ENCODE measurements around the gene MCRS1. TPM values are rescaled to one million over a fixed set of nuclear protein-coding genes. Genes with fewer than 3 reads are reported as not detected.

MCRS1 gene
- total RNA-seq, 2 experiments from 2014 or later, result 57.1 to 61.1 TPM

DNA sequence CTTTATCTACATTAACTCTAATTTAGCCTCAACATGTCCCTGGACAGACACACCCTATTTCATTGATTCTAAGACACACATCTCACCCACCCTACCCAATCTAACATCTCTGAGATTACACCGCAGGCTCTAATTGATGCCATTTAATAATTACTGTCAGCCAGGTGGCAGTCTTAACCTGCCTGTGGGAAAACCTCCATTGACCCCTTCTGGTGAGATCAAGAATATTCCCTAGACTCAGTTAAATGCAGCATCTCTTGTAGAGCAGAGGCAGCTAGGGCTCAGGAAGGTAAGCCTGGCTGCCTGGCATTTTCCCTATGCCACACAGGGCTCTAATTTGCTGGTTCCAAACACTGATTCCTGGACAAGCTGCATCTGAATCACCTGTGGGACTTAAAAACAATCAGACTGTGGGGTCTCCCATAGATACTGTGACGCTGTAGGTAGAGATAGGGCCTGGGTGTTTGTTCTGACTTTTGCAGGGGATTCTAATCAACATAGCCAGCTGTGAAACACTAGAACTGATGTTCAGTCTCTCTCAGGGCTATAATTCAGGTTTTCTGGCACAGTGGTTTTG is 14.3 kb downstream of the MCRS1 start:
- ATAC-seq (peak; percentile 64), DNase-seq (peak; percentile 26)
- intact Hi-C loops (cut with micrococcal nuclease), result no loop called here
- Mint-ChIP-seq H3K27me3 (no peaks in the 10 kb centered on the region), H3K27ac (no peak overlapping the region), H3K4me3 (no peak overlapping the region), H3K4me1 (ENCODE audit: low read depth) (peaks cover 3% of the 10 kb centered on the region), H3K36me3 (ENCODE audit: low read depth) (peaks cover 11% of the 10 kb centered on the region), H3K9me3 (no peaks in the 10 kb centered on the region)
- POLR2A ChIA-PET, result interaction anchor here (0.8 to 2.5 kb wide), 4 partner anchors 9 to 68 kb away, joined by 3 to 9 read pairs (median 5); no protein-coding TSS in a partner anchor
- TF ChIP-seq, protein P1, sequence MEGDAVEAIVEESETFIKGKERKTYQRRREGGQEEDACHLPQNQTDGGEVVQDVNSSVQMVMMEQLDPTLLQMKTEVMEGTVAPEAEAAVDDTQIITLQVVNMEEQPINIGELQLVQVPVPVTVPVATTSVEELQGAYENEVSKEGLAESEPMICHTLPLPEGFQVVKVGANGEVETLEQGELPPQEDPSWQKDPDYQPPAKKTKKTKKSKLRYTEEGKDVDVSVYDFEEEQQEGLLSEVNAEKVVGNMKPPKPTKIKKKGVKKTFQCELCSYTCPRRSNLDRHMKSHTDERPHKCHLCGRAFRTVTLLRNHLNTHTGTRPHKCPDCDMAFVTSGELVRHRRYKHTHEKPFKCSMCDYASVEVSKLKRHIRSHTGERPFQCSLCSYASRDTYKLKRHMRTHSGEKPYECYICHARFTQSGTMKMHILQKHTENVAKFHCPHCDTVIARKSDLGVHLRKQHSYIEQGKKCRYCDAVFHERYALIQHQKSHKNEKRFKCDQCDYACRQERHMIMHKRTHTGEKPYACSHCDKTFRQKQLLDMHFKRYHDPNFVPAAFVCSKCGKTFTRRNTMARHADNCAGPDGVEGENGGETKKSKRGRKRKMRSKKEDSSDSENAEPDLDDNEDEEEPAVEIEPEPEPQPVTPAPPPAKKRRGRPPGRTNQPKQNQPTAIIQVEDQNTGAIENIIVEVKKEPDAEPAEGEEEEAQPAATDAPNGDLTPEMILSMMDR (IDR thresholded peaks at IDR 0.05), result peak; percentile 73
- CTCF ChIA-PET, result interaction anchor here (0.6 to 4.8 kb wide), 21 partner anchors 9 to 195 kb away, joined by 3 to 42 read pairs (median 4); partner anchors contain the start of genes KCNH3 and MCRS1

- Mint-ChIP-seq H3K4me3 (no peak overlapping the region), H3K36me3 (ENCODE audit: low read depth) (peaks cover 10% of the 10 kb centered on the region), H3K4me1 (ENCODE audit: low read depth) (peaks cover 10% of the 10 kb centered on the region), H3K9me3 (no peaks in the 10 kb centered on the region), H3K27me3 (no peaks in the 10 kb centered on the region), H3K27ac (no peak overlapping the region)
- DNase-seq (no peak), ATAC-seq (no peak)
- TF ChIP-seq, protein P1 (IDR thresholded peaks at IDR 0.05), result no peak
- ChIA-PET POLR2A (interaction anchor here (1.2 to 2.5 kb wide), 4 partner anchors 11 to 68 kb away, joined by 4 to 9 read pairs (median 5); no protein-coding TSS in a partner anchor), CTCF (interaction anchor here (0.6 to 4.8 kb wide), 13 partner anchors 8 to 195 kb away, joined by 3 to 42 read pairs (median 3); partner anchors contain the start of gene MCRS1)
- intact Hi-C loops (cut with micrococcal nuclease), result no loop called here
These were observed 15.0 kb downstream of the MCRS1 start for GRCh38 chr12:49552899-49553298.

- intact Hi-C loops (cut with micrococcal nuclease), result no loop called here
- POLR2A ChIA-PET, result interaction anchor here (1.5 to 2.2 kb wide), 2 partner anchors 10 to 69 kb away, joined by 4 to 6 read pairs; no protein-coding TSS in a partner anchor
- H3K4me3 Mint-ChIP-seq, result no peak overlapping the region
- H3K27ac Mint-ChIP-seq, result no peak overlapping the region
- CTCF ChIA-PET, result interaction anchor here (0.6 to 4.8 kb wide), 10 partner anchors 9 to 194 kb away, joined by 3 to 42 read pairs (median 4); partner anchors contain the start of gene MCRS1
- no peak for DNase-seq
- TF ChIP-seq, protein P1 (IDR thresholded peaks at IDR 0.05), result no peak
- H3K36me3 Mint-ChIP-seq (ENCODE audit: low read depth), result peaks cover 10% of the 10 kb centered on the region
- no peaks in the 10 kb centered on the region for H3K9me3 Mint-ChIP-seq
- H3K4me1 Mint-ChIP-seq (ENCODE audit: low read depth), result peaks cover 13% of the 10 kb centered on the region
- no peaks in the 10 kb centered on the region for H3K27me3 Mint-ChIP-seq
- ATAC-seq, result no peak
These were observed 15.5 kb downstream of the MCRS1 start for GRCh38 chr12:49552425-49552824.

DNA sequence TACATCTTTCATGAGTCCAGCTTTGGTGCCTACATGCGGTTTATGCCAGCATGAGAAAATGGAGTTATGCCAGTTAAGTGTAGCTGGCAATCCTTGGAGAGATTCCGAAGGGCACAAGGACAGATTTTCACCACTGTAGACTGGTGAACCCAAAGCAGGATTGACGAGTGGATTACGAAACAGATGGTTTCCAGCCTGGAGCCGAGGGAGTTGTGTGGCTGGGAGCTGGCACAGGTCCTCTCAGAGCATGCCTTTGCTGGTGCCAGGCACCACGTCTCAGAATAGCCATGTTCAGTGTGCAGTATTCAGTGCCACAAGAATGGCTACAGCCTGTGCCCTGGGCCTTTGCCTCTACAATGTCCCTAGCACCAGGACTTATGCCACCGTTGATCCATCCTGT is 15.9 kb downstream of the MCRS1 start:
- intact Hi-C loops (cut with micrococcal nuclease), result no loop called here
- DNase-seq, result no peak
- Mint-ChIP-seq H3K4me1 (ENCODE audit: low read depth) (peaks cover 17% of the 10 kb centered on the region), H3K27me3 (no peaks in the 10 kb centered on the region), H3K27ac (no peak overlapping the region), H3K9me3 (no peaks in the 10 kb centered on the region), H3K4me3 (no peak overlapping the region), H3K36me3 (ENCODE audit: low read depth) (peaks cover 10% of the 10 kb centered on the region)
- ATAC-seq, result no peak
- ChIA-PET CTCF (interaction anchor here (1.2 to 4.8 kb wide), 4 partner anchors 9 to 194 kb away, joined by 3 to 42 read pairs (median 19); partner anchors contain the start of gene MCRS1), POLR2A (interaction anchor here (1.5 kb wide), 1 partner anchor 10 kb away, joined by 4 read pairs; no protein-coding TSS in a partner anchor)
- TF ChIP-seq, protein P1 (IDR thresholded peaks at IDR 0.05), result no peak

Measured in activated CD8-positive, alpha-beta T cell treated with anti-CD3 and anti-CD28 coated beads for 36 hours (primary cell).